Measurements from ENCODE around the gene TCF20.

The TCF20 gene

DNA sequence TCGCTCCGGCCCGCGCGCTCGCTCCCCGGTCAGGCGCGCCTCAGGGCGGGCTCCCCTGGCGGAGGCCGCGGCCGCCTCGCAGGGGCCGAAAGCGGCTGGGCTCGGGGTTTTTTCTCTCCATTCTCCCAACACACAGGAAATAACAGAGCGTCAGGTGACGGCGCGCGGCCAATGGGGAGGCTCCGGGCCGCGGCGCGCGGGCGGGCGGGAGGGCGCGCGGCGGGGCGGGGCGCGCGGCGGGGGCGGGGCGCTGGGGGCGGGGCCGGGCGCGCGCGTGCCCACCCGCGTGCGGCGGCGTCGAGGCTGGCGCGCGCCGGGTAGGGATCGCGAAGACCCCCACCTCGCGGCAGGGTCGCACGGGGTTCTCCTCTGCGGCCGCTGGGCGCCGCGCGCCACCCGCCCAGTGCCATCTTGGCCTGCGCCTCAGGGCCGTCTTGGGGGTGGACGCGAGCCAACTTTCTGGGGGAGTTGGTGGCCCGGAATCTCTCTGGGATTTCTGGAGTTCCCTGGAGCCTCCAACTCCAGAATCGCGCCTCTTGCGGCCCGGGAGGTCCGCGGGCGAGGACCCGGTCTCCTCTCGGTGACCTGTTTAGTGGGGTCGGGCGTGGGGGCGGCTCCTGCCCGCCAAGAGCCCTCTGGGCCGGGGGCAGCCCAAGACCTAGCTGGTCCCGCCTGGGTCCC, at the start of gene TCF20:
Gene TCF20 (minus strand): TSS at position 144 of the 681 bp plus-strand sequence. CDS start 55,348 bp downstream, outside the sequence.
- DNase-seq (ENCODE audit: low read depth in 3 of 3, low spot score in 1 of 3) = peak; percentile 44 to 64 (median 49)

GRCh38 chr22:42319386-42319785, 48.9 kb upstream of the TCF20 start:
- DNase-seq (ENCODE audit: low read depth in 3 of 3, low spot score in 1 of 3) = no peak

GRCh38 chr22:42318967-42319366, 48.5 kb upstream of the TCF20 start:
- no peak for DNase-seq (ENCODE audit: low read depth in 3 of 3, low spot score in 1 of 3)

DNA sequence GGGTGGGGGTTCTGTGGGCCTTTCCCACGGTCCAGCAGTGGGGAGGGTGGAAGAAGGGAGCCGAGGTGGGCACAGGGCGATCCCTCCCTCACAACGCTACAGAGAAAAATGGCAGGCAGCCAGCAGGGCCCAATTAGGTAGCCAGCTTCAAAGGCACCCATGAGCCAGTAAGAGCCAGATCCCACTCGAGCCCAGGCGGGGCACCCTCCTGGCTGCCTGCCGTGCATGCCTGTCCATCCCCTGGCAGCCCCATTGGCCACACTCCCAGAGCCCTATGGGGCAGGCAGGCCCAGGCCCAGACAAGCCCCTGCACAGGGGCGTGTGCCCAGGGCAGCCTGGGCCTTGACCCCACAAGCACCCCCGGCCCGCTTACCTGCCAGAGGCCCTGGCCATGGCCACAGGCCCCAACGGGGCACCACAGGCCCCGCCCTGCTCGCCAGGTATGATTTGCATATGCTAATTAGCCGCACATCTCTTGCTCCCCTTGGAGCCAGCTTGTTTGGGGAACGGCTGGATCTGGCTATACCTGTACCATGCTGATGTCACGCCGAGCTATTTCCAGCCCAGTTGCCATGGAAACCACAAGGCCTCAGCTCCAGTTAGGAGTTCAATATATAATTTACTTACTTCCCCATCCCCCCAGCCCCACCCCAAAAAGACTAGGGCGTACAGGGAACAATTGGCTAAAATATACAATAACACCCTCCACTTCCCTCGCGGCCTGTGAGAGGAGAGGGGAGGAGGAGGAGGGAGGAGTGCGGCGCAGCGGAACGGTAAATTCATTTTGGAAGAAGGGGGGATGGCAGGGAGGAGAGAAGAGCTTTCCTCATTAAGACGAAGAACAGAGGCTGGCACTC, 47.5 kb upstream of the TCF20 start:
- DNase-seq (ENCODE audit: low read depth in 3 of 3, low spot score in 1 of 3) = no peak

DNA sequence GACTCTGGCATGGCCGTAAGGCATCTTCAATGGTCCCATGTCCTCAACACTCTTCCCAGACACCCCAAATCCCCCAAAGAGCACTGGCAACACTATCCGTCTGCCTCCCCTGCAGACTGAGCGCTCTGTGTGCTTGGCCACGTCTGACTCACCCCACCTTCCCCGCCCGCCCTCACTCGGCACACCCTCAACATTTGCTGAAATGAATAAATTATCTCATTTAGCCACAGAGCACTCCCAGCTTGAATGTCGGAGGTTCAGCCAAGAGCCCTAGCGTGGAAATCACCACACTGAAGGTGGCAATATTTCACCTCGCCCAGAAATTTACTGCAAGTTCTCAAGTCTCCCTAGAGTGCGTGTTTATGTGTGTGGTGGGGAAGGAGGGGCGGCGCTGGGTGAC, 46.6 kb upstream of the TCF20 start:
- DNase-seq (ENCODE audit: low read depth in 3 of 3, low spot score in 1 of 3) = no peak

DNA sequence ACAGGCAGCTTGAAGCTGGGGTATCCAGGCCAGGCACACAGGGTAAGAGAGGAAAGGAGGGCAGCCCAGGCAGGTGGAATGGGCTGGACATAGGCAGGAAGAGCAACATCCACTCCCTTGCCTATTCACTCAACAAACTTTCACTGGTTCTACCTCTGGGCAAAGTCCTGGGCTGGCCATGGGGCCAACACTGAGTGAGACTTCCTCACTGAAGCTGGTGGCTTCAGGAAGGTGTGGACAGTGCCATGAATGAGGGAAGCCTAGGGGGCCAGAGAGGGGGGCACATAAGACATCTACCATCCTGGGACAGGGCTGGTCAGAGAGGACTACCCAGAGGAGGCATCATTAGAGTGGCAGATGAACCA, 44.9 kb upstream of the TCF20 start:
- DNase-seq (ENCODE audit: low read depth in 3 of 3, low spot score in 1 of 3) = no peak

DNA sequence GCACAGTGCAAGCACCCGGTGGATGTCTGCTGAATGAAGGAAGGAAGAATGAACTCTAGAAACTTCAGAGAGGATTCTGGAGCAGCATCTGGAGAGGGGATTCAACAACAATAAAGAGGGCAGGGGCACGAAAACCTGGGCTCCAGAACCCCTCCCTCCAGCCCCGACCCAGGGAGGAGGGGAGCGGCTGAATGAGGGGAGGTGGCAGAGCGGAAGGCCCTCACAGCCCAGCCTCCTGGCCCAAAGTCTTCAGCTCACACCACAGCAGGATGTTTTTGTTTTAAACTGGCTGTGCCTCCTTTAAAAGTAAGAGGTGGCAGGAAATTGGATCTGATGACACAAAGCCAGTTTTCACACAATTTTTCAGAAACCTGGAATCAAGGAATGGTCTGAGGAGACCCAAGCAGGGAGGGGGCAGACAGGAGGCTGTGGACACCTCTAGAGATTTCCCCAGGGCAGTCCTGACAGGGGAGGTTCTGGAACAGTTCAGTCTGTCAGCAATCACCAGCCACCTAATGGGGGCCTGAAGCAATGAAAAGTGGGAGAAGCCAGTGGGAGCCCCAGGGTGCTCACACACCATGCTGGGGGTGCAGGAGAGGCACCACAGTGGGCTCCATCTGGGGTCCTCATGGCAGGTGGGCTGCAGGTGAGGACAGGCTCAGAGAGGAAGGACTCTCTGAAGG, 44.4 kb upstream of the TCF20 start:
- no peak for DNase-seq (ENCODE audit: low read depth in 3 of 3, low spot score in 1 of 3)

DNA sequence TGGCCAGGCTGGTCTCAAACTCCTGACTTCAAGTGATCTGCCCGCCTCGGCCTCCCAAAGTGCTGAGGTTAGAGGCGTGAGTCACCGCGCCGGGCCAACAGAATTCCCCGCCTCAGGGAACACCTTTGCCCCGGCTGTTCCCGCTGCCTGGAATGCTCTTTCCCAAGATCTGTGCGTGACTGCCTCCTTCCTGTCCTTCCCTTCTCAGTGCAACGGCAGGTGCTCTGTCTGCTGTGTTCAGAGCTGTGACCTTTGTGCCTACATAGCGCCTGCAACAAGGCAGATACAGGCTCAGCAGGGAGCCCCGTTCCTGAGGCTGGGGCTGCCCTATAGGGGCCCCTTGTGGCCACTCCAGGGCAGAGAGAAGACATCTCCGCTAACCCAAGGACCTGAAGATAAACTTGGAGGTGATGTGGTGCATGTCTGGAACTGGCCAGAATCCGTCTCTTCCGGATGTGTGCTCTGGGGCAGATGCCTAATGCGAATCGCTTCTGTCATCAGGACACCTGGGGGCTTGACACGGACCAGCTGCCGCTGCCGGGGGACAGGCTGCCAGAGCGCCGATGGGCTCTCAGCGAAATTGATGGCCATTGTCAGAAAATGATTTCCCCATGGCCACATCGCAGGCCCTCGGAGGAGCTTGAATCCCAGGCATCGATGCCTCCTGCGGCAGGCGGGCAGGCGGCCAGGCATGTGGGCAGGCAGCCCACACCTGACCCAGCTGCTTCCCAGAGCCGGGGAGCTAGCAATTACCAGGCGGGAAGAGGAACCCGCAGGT, 43.5 kb upstream of the TCF20 start:
- DNase-seq (ENCODE audit: low read depth in 3 of 3, low spot score in 1 of 3) = no peak

DNA sequence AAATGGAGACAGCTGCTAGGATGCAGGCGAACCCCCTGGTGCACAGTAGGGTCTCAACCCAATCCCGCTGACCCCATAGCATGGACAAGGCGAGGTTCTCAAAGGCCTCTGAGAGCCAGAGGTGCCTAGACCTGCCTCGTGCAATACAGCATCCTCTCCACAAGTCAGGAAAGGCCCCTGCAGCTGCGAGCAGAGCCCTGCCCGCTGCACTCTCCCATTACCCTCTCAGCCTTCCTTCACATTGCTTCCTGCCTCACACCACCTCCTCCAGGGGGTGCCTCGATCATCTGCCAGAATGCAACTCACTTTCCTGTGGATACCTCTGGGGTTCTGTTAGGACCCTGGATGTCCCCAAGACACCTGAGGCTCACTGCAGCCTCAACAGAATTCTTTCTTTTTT, 42.8 kb upstream of the TCF20 start:
- no peak for DNase-seq (ENCODE audit: low read depth in 3 of 3, low spot score in 1 of 3)

DNA sequence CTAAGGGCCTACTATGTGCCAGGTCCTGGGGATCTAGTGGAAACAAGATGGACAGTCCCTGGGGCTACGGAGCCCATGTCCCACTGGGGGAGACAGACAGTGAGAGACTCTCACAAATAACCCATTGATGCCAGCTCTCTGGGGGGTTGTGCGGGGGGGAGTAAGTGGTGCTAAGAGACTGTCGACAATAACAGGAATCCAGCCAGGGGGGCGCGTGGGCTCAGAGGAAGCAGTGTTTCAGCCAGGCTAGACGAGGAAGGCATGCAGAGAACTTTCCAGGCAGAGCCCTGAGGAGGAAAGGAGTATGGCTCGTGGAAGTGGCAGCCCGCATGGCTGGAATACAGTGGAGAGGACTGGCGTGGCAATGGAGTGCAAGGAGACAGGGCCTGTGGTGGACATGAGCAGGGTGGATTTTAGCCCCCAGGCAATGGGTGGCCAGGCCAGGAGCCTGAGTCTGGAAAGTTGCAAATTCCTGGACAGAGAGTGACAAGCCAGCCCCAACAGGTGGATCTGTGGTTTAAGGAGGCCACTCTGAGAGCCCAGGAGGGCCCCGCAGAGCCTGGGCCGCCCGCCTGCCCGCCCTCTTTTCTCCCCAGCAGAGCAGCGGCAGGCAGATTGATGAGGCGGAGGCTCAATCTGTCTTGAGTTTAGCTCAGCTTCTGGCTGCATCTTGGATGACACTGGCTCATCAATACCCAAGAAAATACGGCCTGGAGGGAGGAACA, 40.0 kb upstream of the TCF20 start:
- DNase-seq (ENCODE audit: low read depth in 3 of 3, low spot score in 1 of 3) = no peak

GRCh38 chr22:42309865-42310264, 39.4 kb upstream of the TCF20 start:
- DNase-seq (ENCODE audit: low read depth in 3 of 3, low spot score in 1 of 3) = no peak

DNA sequence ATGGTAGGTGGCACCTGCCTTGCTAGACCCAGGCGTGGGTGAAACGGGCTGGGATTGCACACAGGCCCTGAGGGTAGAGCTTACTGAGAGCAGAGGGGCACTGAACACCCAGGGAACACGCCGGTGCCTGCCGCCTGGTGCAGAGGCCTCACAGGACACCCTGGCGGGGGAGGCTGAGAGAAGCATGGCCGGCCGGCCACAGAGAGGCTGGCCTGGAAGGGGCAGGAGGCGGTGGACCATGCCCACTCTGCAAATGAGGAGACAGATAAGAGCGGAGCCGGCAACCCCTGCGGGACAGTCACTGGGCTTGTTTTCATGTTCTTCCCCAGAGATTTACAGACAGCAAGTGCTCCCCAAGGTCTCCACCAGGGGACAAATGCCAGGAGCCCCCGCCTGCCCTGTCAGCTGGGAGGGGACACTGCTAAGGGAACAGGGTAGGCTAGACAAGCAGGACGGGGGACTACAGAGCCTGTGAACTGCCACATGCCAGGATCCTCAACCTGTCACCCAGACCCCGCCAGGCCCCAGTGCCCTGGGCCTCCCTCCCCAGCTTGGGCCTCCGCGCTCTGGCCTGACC, 38.5 kb upstream of the TCF20 start:
- DNase-seq (ENCODE audit: low read depth in 3 of 3, low spot score in 1 of 3) = no peak

GRCh38 chr22:42307806-42308563, 37.5 kb upstream of the TCF20 start:
- DNase-seq (ENCODE audit: low read depth in 3 of 3, low spot score in 1 of 3) = no peak

DNA sequence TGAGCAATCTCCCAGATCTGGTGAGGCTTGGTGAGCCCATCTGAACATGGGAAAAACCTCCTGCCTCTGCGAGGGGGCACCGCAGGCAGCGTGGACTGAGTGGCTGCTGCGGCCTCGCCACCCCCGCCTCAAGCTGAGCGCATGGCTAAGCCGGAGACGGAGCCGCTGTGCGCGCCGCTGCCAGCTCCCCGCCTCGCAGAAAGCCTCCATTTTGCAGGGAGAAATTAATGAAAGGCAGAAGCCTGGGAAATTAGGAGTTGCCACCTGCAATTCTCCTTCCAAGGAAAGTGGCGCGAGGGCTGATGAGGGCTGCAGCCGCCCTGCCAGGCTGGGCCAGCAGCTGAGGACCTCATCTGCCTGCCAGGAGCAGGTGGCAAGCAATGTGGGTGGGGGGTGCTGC, 35.6 kb upstream of the TCF20 start:
- DNase-seq (ENCODE audit: low read depth in 3 of 3, low spot score in 1 of 3) = no peak

DNA sequence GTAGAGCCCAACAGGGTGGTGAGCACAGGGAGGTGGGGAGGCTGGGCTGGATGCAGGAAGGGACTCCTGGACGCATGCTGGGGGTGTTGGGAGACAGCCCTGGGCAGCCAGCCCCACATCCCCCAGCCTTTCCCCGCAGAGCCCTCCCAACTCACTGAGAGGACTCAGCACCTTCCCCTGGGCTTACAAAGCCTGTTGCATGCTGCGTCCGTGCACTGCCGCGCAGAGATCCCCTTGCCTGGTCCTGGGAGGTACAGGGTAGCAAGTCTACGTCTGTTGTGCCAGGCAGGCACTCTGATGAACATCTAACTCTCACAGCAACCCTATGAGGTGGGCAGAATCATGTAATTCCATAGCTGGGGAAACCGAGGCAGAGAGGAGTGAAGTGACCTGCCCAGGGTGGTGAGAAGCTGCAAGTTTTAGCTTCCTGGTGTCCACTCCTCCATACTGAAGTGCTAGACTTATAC, 33.9 kb upstream of the TCF20 start:
- no peak for DNase-seq (ENCODE audit: low read depth in 3 of 3, low spot score in 1 of 3)

GRCh38 chr22:42303396-42304323, 33.2 kb upstream of the TCF20 start:
- no peak for DNase-seq (ENCODE audit: low read depth in 3 of 3, low spot score in 1 of 3)

GRCh38 chr22:42301742-42302102, 31.3 kb upstream of the TCF20 start:
- DNase-seq (ENCODE audit: low read depth in 3 of 3, low spot score in 1 of 3) = no peak

GRCh38 chr22:42301077-42301741, 30.8 kb upstream of the TCF20 start:
- no peak for DNase-seq (ENCODE audit: low read depth in 3 of 3, low spot score in 1 of 3)
